OCI-LY1 (cell line): ENCODE results near the gene PLCG1.
"Not testable (repeated sequence)": the region's sequence is repeated elsewhere in the genome, so short reads cannot be mapped to it uniquely, and the experiment has no call there.

ENCODE experiments used
- H2AFZ ChIP-seq: fragments of 200-600 bp; sonication (generic), shearing (Covaris generic); 2 replicates; pipeline ENCODE4 v1.6.0; 2014; ENCODE audit warnings: antibody characterized with exemption, mild to moderate bottlenecking, low read length
- H3F3A ChIP-seq: fragments of 200-600 bp; sonication (generic), shearing (Covaris generic); 2 replicates; pipeline ENCODE4 v1.6.0; 2014; ENCODE audit warnings: mild to moderate bottlenecking, antibody characterized with exemption, low read length, moderate library complexity; ENCODE audit not compliant: insufficient read depth
- H3K27ac ChIP-seq: fragments of 200-600 bp; sonication (generic); 2 replicates; pipeline ENCODE4 v1.5.1; 2014; ENCODE audit warnings: low read length, mixed run types, mild to moderate bottlenecking, low read depth; ENCODE audit not compliant: poor library complexity, severe bottlenecking
- H3K27me3 ChIP-seq: fragments of 200-600 bp; sonication (generic); 2 replicates; pipeline ENCODE4 v1.6.0; 2014; ENCODE audit warnings: antibody characterized with exemption, mild to moderate bottlenecking, low read length, moderate library complexity; ENCODE audit not compliant: insufficient read depth
- H3K36me3 ChIP-seq: fragments of 200-600 bp; sonication (generic); 2 replicates; pipeline ENCODE4 v1.6.1; 2014; ENCODE audit warnings: mild to moderate bottlenecking, antibody characterized with exemption, low read length, moderate library complexity, mixed read lengths; ENCODE audit not compliant: insufficient read depth
- H3K4me1 ChIP-seq: fragments of 200-600 bp; sonication (generic); 2 replicates; pipeline ENCODE4 v1.5.1; 2014; ENCODE audit warnings: mild to moderate bottlenecking, low read length, moderate library complexity; ENCODE audit not compliant: insufficient read depth, severe bottlenecking
- H3K4me2 ChIP-seq: fragments of 200-600 bp; sonication (generic), shearing (Covaris generic); 2 replicates; pipeline ENCODE4 v1.6.1; 2014; ENCODE audit warnings: low read length
- H3K4me3 ChIP-seq: fragments of 200-600 bp; sonication (generic); 2 replicates; pipeline ENCODE4 v1.5.1; 2014; ENCODE audit warnings: low read length, low read depth, mild to moderate bottlenecking, mixed read lengths; ENCODE audit not compliant: poor library complexity, severe bottlenecking
- H3K79me2 ChIP-seq: fragments of 200-600 bp; shearing (Covaris generic); 2 replicates; pipeline ENCODE4 v1.6.1; 2016; ENCODE audit warnings: mixed run types, low read length, mixed read lengths; ENCODE audit not compliant: insufficient read depth
- H3K9ac ChIP-seq: fragments of 200-600 bp; sonication (generic), shearing (Covaris generic); 2 replicates; pipeline ENCODE4 v1.6.1; 2014; ENCODE audit warnings: mild to moderate bottlenecking, low read length, mixed read lengths
- H3K9me2 ChIP-seq: fragments of 200-600 bp; sonication (generic), shearing (Covaris generic); 2 replicates; pipeline ENCODE4 v1.6.1; 2014; ENCODE audit warnings: low read depth, mild to moderate bottlenecking, low read length, mixed read lengths
- H3K9me3 ChIP-seq: fragments of 200-600 bp; shearing (Covaris generic); 2 replicates; pipeline ENCODE4 v1.6.1; 2014; ENCODE audit warnings: low read length, mixed read lengths
- H4K20me1 ChIP-seq: fragments of 200-600 bp; sonication (generic), shearing (Covaris generic); 2 replicates; pipeline ENCODE4 v1.6.0; 2016; ENCODE audit warnings: mild to moderate bottlenecking, low read length; ENCODE audit not compliant: insufficient read depth
- EZH2 ChIP-seq: fragments of 200-600 bp; sonication (generic), shearing (Covaris generic); IDR thresholded peaks from 2 replicates; pipeline ENCODE4 v1.8.0; 2017; ENCODE audit warnings: borderline replicate concordance, mixed run types, mild to moderate bottlenecking, antibody characterized with exemption, low read length, moderate library complexity, mixed read lengths
- TF ChIP-seq, protein P1 (sequence below): fragments of 200-600 bp; sonication (generic), shearing (Covaris generic); IDR thresholded peaks from 2 replicates; pipeline ENCODE4 v1.5.1; 2017; ENCODE audit warnings: mild to moderate bottlenecking, antibody characterized with exemption, low read length, moderate library complexity, mixed read lengths

The PLCG1 gene

DNA sequence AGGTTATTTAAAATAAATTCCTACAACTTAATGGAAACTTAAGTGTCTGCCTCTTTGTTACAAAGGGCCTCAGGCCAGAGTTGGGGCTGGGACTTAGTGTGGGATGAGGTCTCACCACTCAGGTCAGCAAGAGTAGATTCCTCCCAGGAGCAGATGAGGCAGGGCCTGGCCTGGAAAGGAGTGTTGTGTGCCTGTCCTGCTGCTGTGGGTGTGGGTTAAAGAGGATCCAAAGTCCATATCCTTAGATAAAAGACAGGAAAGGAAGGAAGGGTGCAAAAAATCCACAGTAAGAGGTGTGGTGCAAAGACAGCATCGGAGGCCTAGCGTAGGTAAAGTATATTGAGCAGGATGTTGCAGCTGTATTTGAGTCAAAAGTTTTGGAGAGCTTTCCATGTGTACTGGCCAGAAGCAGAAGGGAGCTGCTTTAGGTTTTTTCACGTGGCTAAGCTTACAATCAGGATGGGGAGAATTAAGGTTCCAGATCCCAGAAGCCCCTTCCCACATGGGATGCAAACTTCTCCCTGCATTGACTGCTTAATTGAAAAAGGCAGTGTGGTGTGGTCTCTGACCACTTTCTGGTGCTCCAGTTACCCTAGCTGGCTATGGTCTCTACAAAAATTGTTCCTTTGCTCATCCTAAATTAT is 12.8 kb upstream of the PLCG1 start:
- no peaks in the 10 kb centered on the region for H3K79me2 ChIP-seq
- no peaks in the 10 kb centered on the region for H3K4me1 ChIP-seq
- H3K27ac ChIP-seq = no peak overlapping the region
- no peaks in the 10 kb centered on the region for H4K20me1 ChIP-seq
- no peak overlapping the region for H3K4me3 ChIP-seq
- H3K9me3 ChIP-seq = no peaks in the 10 kb centered on the region
- TF ChIP-seq, protein P1, sequence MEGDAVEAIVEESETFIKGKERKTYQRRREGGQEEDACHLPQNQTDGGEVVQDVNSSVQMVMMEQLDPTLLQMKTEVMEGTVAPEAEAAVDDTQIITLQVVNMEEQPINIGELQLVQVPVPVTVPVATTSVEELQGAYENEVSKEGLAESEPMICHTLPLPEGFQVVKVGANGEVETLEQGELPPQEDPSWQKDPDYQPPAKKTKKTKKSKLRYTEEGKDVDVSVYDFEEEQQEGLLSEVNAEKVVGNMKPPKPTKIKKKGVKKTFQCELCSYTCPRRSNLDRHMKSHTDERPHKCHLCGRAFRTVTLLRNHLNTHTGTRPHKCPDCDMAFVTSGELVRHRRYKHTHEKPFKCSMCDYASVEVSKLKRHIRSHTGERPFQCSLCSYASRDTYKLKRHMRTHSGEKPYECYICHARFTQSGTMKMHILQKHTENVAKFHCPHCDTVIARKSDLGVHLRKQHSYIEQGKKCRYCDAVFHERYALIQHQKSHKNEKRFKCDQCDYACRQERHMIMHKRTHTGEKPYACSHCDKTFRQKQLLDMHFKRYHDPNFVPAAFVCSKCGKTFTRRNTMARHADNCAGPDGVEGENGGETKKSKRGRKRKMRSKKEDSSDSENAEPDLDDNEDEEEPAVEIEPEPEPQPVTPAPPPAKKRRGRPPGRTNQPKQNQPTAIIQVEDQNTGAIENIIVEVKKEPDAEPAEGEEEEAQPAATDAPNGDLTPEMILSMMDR = no peak
- TF ChIP-seq EZH2 = no peak
- peaks cover 79% of the 10 kb centered on the region for H3K36me3 ChIP-seq
- H2AFZ ChIP-seq = no peak overlapping the region
- H3F3A ChIP-seq = no peaks in the 10 kb centered on the region
- H3K27me3 ChIP-seq = no peaks in the 10 kb centered on the region
- no peak overlapping the region for H3K4me2 ChIP-seq
- no peaks in the 10 kb centered on the region for H3K9me2 ChIP-seq
- H3K9ac ChIP-seq = no peak overlapping the region

DNA sequence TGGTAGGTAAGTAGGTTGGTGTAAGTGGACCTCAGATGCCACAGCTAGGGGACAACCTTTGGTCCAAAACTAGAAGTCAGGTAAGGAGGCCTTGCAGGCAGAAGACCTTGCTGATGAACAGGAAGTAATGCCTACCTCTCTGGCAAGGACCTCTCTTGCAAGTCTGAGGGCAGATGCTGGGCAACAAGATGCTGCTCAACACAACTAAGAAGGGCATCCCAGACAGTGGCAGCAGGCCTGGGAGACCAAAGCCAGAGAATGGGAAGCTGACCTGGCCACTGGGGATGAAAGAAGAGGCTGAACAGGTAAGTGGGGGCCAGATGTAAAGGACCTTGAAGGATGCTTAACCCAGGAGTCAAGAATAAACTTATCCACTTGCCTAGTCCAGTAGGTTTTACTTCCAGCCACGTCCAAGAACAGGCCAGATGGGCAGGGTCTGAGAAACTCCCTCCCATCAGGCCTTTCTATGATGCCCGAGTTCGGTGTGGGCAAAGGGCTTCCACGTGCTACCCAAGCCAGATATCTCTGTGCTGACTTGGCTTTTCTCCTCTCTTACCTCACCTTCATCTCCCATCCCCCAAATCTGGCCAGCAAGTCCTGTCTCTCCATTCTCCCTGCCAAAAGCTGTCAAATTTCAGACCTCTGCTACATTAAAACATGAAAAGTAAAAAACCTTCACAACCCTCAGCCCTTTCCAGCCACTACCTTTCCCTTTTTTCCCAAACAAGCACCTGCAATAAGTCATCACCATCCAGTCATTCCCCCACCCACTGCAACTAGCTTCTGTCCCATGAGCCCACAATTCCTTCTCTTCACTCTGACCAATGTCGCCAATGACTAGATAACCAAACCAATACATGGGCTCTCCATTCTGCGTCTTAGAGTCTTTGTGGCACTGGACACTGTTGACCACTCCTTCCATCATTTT is 11.5 kb upstream of the PLCG1 start:
- Histone ChIP-seq H4K20me1 (no peaks in the 10 kb centered on the region), H3K27ac (no peak overlapping the region), H3K4me3 (no peak overlapping the region), H3K9me3 (no peaks in the 10 kb centered on the region), H3K4me2 (no peak overlapping the region), H3F3A (no peaks in the 10 kb centered on the region), H3K4me1 (no peaks in the 10 kb centered on the region), H3K27me3 (no peaks in the 10 kb centered on the region), H3K9ac (no peak overlapping the region), H2AFZ (no peak overlapping the region), H3K79me2 (no peaks in the 10 kb centered on the region), H3K36me3 (peaks cover 68% of the 10 kb centered on the region), H3K9me2 (no peaks in the 10 kb centered on the region)
- no peak for TF ChIP-seq EZH2
- TF ChIP-seq, protein P1 = no peak

DNA sequence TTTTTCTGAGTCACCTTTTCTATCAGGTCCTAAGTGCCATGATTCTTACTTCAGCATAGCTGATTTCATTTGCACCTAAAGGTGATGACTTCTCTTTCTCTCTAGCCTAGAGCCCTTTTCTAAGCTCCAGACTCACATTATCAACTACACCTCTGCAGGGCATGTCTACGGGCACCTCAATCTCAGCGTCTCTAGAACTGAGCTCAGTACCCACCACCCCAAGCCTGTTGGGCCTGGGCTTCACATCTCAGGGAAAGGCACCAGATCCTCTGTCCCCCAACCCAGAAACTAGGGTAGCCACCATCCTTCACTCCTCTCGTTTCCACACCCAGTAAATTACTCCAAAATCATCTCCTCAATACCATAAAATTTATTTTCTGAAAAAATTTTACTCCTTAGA is 10.6 kb upstream of the PLCG1 start:
- H3K9me3 ChIP-seq = no peaks in the 10 kb centered on the region
- no peak overlapping the region for H3K4me2 ChIP-seq
- no peak overlapping the region for H3K9ac ChIP-seq
- peaks cover 58% of the 10 kb centered on the region for H3K36me3 ChIP-seq
- no peaks in the 10 kb centered on the region for H3K9me2 ChIP-seq
- peaks cover 3% of the 10 kb centered on the region for H3K4me1 ChIP-seq
- H3F3A ChIP-seq = no peaks in the 10 kb centered on the region
- TF ChIP-seq EZH2 = no peak
- TF ChIP-seq, protein P1 = no peak
- no peaks in the 10 kb centered on the region for H3K79me2 ChIP-seq
- H3K4me3 ChIP-seq = no peak overlapping the region
- H3K27ac ChIP-seq = no peak overlapping the region
- H2AFZ ChIP-seq = no peak overlapping the region
- H4K20me1 ChIP-seq = no peaks in the 10 kb centered on the region
- H3K27me3 ChIP-seq = no peaks in the 10 kb centered on the region

DNA sequence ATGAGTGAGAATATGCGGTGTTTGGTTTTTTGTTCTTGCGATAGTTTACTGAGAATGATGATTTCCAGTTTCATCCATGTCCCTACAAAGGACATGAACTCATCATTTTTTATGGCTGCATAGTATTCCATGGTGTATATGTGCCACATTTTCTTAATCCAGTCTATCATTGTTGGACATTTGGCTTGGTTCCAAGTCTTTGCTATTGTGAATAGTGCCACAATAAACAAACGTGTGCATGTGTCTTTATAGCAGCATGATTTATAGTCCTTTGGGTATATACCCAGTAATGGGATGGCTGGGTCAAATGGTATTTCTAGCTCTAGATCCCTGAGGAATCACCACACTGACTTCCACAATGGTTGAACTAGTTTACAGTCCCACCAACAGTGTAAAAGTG is 9.0 kb upstream of the PLCG1 start:
- not testable (repeated sequence) for H2AFZ ChIP-seq

More for the DNA sequence above, 9.0 kb upstream of the PLCG1 start:
- H3K9me2 ChIP-seq, H3K9me3 ChIP-seq, H3K9ac ChIP-seq, H3K4me3 ChIP-seq, H3F3A ChIP-seq, H3K4me1 ChIP-seq, H3K27me3 ChIP-seq, H3K79me2 ChIP-seq, H4K20me1 ChIP-seq, H3K4me2 ChIP-seq, H3K27ac ChIP-seq: not testable (repeated sequence)
- peaks cover 42% of the 10 kb centered on the region for H3K36me3 ChIP-seq
